Osteocyte (in vitro differentiated cells): ENCODE measurements around the gene SV2B. TPM values are rescaled to one million over a fixed set of nuclear protein-coding genes. Genes with fewer than 3 reads are reported as not detected.

Source experiments
- DNase-seq: peaks from one replicate; pipeline ENCODE4 v3.0.0; 2021; ENCODE audit warnings: mixed read lengths; ENCODE audit not compliant: unreplicated experiment; ENCODE audit errors: extremely low spot score
- H3K27ac Mint-ChIP-seq: one replicate; pipeline ENCODE4 v1.8.0; 2021; ENCODE audit warnings: mild to moderate bottlenecking, mixed read lengths; ENCODE audit not compliant: unreplicated experiment
- H3K27me3 Mint-ChIP-seq: one replicate; pipeline ENCODE4 v1.8.0; 2021; ENCODE audit warnings: mixed read lengths; ENCODE audit not compliant: unreplicated experiment
- H3K36me3 Mint-ChIP-seq: one replicate; pipeline ENCODE4 v1.8.0; 2021; ENCODE audit warnings: mixed read lengths; ENCODE audit not compliant: unreplicated experiment
- H3K4me1 Mint-ChIP-seq: one replicate; pipeline ENCODE4 v1.8.0; 2021; ENCODE audit warnings: mixed read lengths; ENCODE audit not compliant: unreplicated experiment
- H3K4me3 Mint-ChIP-seq: one replicate; pipeline ENCODE4 v1.8.0; 2021; ENCODE audit warnings: mild to moderate bottlenecking, moderate library complexity, mixed read lengths; ENCODE audit not compliant: unreplicated experiment
- H3K9me3 Mint-ChIP-seq: one replicate; pipeline ENCODE4 v1.8.0; 2021; ENCODE audit warnings: mixed read lengths; ENCODE audit not compliant: unreplicated experiment
- total RNA-seq: library from RNA; stranded (reverse); gene quantifications from 2 replicates; pipeline ENCODE4 v1.2.1, GENCODE V29; 2021
- TF ChIP-seq, protein P1 (sequence below): fragments of 200-600 bp; sonication (generic); IDR thresholded peaks from 2 replicates; pipeline ENCODE4 v1.5.0; 2021; ENCODE audit warnings: antibody characterized with exemption, mild to moderate bottlenecking, moderate library complexity

SV2B gene
- total RNA-seq, 1 donor from 2014 or later, result not detected

DNA sequence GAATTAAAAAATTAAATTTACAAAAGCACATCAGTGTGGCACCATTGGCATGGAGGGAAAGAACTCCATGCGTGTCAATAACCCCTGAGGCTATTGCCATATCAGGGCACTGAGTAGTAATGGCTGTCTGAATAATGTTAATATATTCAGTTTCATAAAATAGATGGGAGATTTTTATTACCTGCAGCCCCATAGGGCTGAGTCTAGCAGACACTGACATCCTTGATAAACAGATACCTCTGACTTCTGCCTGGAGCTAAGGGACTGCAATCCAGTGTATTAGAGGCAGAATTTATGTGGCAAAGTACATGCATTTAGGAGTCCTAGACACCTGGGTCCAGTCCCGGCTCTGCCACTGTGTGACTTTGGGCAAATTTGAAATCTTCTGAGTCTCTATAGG is 38.8 kb upstream of the SV2B start:
- Mint-ChIP-seq H3K9me3 (no peaks in the 10 kb centered on the region), H3K27me3 (peaks cover 40% of the 10 kb centered on the region), H3K4me3 (no peak overlapping the region), H3K27ac (no peak overlapping the region), H3K36me3 (no peaks in the 10 kb centered on the region), H3K4me1 (no peaks in the 10 kb centered on the region)
- DNase-seq, result no peak
- TF ChIP-seq, protein P1, sequence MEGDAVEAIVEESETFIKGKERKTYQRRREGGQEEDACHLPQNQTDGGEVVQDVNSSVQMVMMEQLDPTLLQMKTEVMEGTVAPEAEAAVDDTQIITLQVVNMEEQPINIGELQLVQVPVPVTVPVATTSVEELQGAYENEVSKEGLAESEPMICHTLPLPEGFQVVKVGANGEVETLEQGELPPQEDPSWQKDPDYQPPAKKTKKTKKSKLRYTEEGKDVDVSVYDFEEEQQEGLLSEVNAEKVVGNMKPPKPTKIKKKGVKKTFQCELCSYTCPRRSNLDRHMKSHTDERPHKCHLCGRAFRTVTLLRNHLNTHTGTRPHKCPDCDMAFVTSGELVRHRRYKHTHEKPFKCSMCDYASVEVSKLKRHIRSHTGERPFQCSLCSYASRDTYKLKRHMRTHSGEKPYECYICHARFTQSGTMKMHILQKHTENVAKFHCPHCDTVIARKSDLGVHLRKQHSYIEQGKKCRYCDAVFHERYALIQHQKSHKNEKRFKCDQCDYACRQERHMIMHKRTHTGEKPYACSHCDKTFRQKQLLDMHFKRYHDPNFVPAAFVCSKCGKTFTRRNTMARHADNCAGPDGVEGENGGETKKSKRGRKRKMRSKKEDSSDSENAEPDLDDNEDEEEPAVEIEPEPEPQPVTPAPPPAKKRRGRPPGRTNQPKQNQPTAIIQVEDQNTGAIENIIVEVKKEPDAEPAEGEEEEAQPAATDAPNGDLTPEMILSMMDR, result no peak

DNA sequence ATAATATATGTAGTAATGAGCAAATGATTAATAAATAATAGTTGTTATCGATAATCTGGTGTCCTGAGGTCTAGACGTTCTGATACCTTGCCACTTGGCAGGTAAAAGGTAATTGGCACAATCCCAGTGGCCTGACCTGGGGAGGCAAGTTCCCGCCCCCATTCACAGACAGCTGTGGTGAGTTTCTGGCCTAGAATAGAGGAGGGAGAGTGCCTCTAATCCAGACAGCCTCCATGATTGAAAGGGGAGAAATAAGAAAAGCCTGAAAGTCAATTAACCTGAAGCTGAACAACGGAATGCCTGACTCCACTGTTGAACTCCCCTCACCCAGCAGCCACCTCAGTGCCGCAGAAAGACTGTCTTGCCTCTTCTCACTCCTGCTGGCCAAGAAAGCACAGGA is 38.1 kb upstream of the SV2B start:
- no peak overlapping the region for H3K27ac Mint-ChIP-seq
- H3K9me3 Mint-ChIP-seq, result no peaks in the 10 kb centered on the region
- TF ChIP-seq, protein P1, result no peak
- DNase-seq, result no peak
- peaks cover 38% of the 10 kb centered on the region for H3K27me3 Mint-ChIP-seq
- no peak overlapping the region for H3K4me3 Mint-ChIP-seq
- H3K4me1 Mint-ChIP-seq, result no peaks in the 10 kb centered on the region
- no peaks in the 10 kb centered on the region for H3K36me3 Mint-ChIP-seq

DNA sequence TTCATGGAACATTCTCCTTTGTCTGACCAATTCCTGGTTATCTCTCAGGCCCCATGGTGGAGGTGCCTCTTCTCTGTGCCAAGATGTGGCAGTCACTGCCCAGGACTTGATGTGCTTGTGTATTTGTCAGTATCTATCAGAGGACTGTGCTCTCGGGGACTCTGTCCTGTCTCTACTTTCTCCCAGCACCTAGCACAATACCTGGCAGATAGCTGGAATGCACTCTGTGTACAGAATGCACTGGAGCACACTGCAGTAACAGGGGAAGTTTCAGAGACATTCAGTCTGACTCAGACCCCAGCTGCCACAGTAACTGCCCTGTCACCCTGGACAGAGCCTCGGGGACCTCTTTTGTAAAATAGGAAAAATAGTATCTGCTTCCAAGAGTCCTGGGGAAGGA is 34.6 kb upstream of the SV2B start:
- Mint-ChIP-seq H3K4me1 (no peaks in the 10 kb centered on the region), H3K4me3 (no peak overlapping the region), H3K36me3 (no peaks in the 10 kb centered on the region), H3K9me3 (no peaks in the 10 kb centered on the region), H3K27me3 (peaks cover 27% of the 10 kb centered on the region), H3K27ac (no peak overlapping the region)
- no peak for DNase-seq
- TF ChIP-seq, protein P1, result no peak

- DNase-seq, result no peak
- no peaks in the 10 kb centered on the region for H3K9me3 Mint-ChIP-seq
- no peaks in the 10 kb centered on the region for H3K36me3 Mint-ChIP-seq
- H3K4me3 Mint-ChIP-seq, result no peak overlapping the region
- no peak overlapping the region for H3K27ac Mint-ChIP-seq
- TF ChIP-seq, protein P1, result no peak
- peaks cover 34% of the 10 kb centered on the region for H3K27me3 Mint-ChIP-seq
- no peaks in the 10 kb centered on the region for H3K4me1 Mint-ChIP-seq
Measured at GRCh38 chr15:91067036-91067435, 33.0 kb upstream of the SV2B start.

DNA sequence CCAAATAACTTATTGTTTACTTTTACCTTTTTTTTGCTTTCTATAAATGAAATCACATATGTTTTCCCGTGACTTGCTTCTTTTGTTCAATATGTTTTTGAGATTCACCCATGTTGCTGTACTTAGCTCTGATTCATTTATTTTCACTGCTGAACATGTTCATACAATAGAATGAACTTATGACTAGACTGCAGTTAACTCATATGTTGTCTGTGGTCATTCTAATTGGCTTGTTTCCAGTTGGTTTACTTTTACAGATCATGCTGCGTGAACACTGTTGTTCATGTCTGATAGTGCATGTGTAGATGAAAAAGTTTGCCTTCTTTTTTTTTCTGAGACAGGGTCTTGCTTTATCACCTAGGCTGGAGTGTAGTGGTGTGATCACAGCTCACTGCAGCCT is 31.6 kb upstream of the SV2B start:
- DNase-seq, result no peak
- Mint-ChIP-seq H3K9me3 (no peaks in the 10 kb centered on the region), H3K27ac (no peak overlapping the region), H3K4me1 (no peaks in the 10 kb centered on the region), H3K36me3 (no peaks in the 10 kb centered on the region), H3K27me3 (peaks cover 35% of the 10 kb centered on the region), H3K4me3 (no peak overlapping the region)
- TF ChIP-seq, protein P1, result no peak
